Lower leg skin (tissue), 3 donors: ENCODE measurements around the gene CYSTM1.

ENCODE experiments used
- CTCF ChIP-seq, 3 donors: fragments of 450-650 bp; IDR thresholded peaks; one replicate each; pipeline ENCODE4 v1.5.1; 2016; ENCODE audit warnings: antibody characterized with exemption in 3 of 3, mild to moderate bottlenecking in 3 of 3, moderate library complexity in 2 of 3
- POLR2A ChIP-seq, 2 donors: fragments of 450-650 bp; IDR thresholded peaks; one replicate each; pipeline ENCODE4 v1.6.1; 2016 to 2017; ENCODE audit warnings: antibody characterized with exemption in 2 of 2, mild to moderate bottlenecking in 1 of 2, moderate library complexity in 1 of 2

- no peak for TF ChIP-seq CTCF (IDR thresholded peaks at IDR 0.05)
- TF ChIP-seq POLR2A (IDR thresholded peaks at IDR 0.05): no peak
These were observed 84.5 kb downstream of the CYSTM1 start for GRCh38 chr5:140259500-140259899.
